GM18511 (cell line): ENCODE measurements around the gene SKIDA1.

ENCODE experiments used
- ATAC-seq: cut with Tn5 transposase; IDR thresholded peaks from one replicate; pipeline ENCODE4 v1.9.1; 2021; ENCODE audit warnings: mild to moderate bottlenecking, moderate library complexity; ENCODE audit not compliant: unreplicated experiment

Gene SKIDA1

GRCh38 chr10:21487416-21488180, 37.9 kb downstream of the SKIDA1 start:
- no peak for ATAC-seq

GRCh38 chr10:21482821-21483220, 42.7 kb downstream of the SKIDA1 start:
- no peak for ATAC-seq

GRCh38 chr10:21481407-21481806, 44.1 kb downstream of the SKIDA1 start:
- no peak for ATAC-seq

- no peak for ATAC-seq
Observed at GRCh38 chr10:21479570-21480315, 45.7 kb downstream of the SKIDA1 start.

GRCh38 chr10:21475393-21475792, 50.1 kb downstream of the SKIDA1 start:
- ATAC-seq: no peak

- ATAC-seq: no peak
Observed at GRCh38 chr10:21473541-21473940, 51.9 kb downstream of the SKIDA1 start.

- ATAC-seq: no peak
Observed at GRCh38 chr10:21473135-21473534, 52.3 kb downstream of the SKIDA1 start.

- ATAC-seq: no peak
Observed at GRCh38 chr10:21468086-21468485, 57.4 kb downstream of the SKIDA1 start.

GRCh38 chr10:21467633-21468032, 57.8 kb downstream of the SKIDA1 start:
- no peak for ATAC-seq

- no peak for ATAC-seq
Observed at GRCh38 chr10:21464134-21464533, 61.3 kb downstream of the SKIDA1 start.
